Heart right ventricle (tissue), 16 donors: Measurements from ENCODE around the gene MBTPS1. TPM values are rescaled to one million over a fixed set of nuclear protein-coding genes. Genes with fewer than 3 reads are reported as not detected.
A peak's percentile ranks its signal among the peaks of the same experiment; 100 is the strongest.

Experiments used
- ATAC-seq, 8 donors: fragments of 200-7000 bp; cut with Tn5 transposase; one replicate each; pipeline ENCODE4 v1.9.1; 2020; ENCODE audit warnings: mild to moderate bottlenecking in 8 of 8, moderate library complexity in 8 of 8, moderate number of reproducible peaks in 1 of 8
- DNase-seq, 2 donors: peaks; one replicate each; pipeline ENCODE4 v3.0.0-alpha.2; 2020
- H3K27ac ChIP-seq, 10 donors: fragments of 200-600 bp; sonication (generic) in 2 of 10; one replicate each; pipeline versions ENCODE4 v1.5.0 to v1.8.0; 2020 to 2022; ENCODE audit warnings: mild to moderate bottlenecking in 3 of 10
- H3K27me3 ChIP-seq, 7 donors: fragments of 200-600 bp; one replicate each; pipeline ENCODE4 v1.8.0; 2021 to 2022; ENCODE audit warnings: mild to moderate bottlenecking in 2 of 7
- H3K36me3 ChIP-seq, 9 donors: fragments of 200-600 bp; sonication (generic) in 1 of 9; one replicate each; pipeline versions ENCODE4 v1.5.0 to v1.8.0; 2020 to 2022; ENCODE audit warnings: mild to moderate bottlenecking in 2 of 9
- H3K4me1 ChIP-seq, 9 donors: fragments of 200-600 bp; sonication (generic) in 1 of 9; one replicate each; pipeline versions ENCODE4 v1.5.0 to v1.8.0; 2020 to 2022; ENCODE audit warnings: mild to moderate bottlenecking in 4 of 9
- H3K4me3 ChIP-seq, 10 donors: fragments of 200-600 bp; sonication (generic) in 2 of 10; one replicate each; pipeline versions ENCODE4 v1.5.0 to v1.8.0; 2020 to 2022; ENCODE audit warnings: mild to moderate bottlenecking in 7 of 10, moderate library complexity in 2 of 10
- H3K9me3 ChIP-seq, 11 donors: fragments of 200-600 bp in 10 of 11; sonication (generic) in 2 of 11; one replicate each; pipeline versions ENCODE4 v1.5.0 to v1.8.0; 2013 to 2022; ENCODE audit warnings: mild to moderate bottlenecking in 2 of 11, control low read depth in 1 of 11, moderate library complexity in 1 of 11
- CTCF ChIP-seq, 9 donors: fragments of 200-600 bp; sonication (generic) in 2 of 9; IDR thresholded peaks; one replicate each; pipeline versions ENCODE4 v1.5.0 to v1.8.0; 2021 to 2022; ENCODE audit warnings: antibody characterized with exemption in 9 of 9, mild to moderate bottlenecking in 5 of 9, moderate library complexity in 1 of 9
- WGBS, 2 donors: extraction: QIAGEN DNeasy Blood & Tissue Kit; methylation state at CpG; one replicate each; pipeline ENCODE4 v1.1.7; 2013; ENCODE audit warnings: inconsistent platforms in 1 of 2; 5-methylcytosine and 5-hydroxymethylcytosine counted together
- intact Hi-C, 10 donors: fragments of 100-400 bp; cut with DNase I; formaldehyde crosslinking; loops; one replicate each; pipeline versions ENCODE4 v1.11.1 to v1.14.2; 2022
- long read RNA-seq, 3 donors: library from polyadenylated mRNA; unstranded; transcript quantifications; one replicate each; pipeline ENCODE4 v2.0.0, GENCODE V29; 2020 to 2021
- polyA plus RNA-seq, 2 donors: library from polyadenylated mRNA; stranded (reverse); fragments of 200-250 nt; gene quantifications; one replicate each; pipeline ENCODE4 v1.2.3, GENCODE V29; 2013
- total RNA-seq, 10 donors: library from RNA; stranded (reverse); fragmentation: NEBNext Ultra II Directional in 3 of 10; extraction: Animal tissue kit (Norgen Biotek cat#: 25700) in 3 of 10; gene quantifications; one replicate each; pipeline versions ENCODE4 v1.2.1 to v1.2.4, GENCODE V29; 2021 to 2023
- donor health status: Arrhythmogenic right ventricular cardiomyopathy.
- donor health status: ischemic (EF 13 %, LVEDD 7.1; RV severe dilation, severe dysfunction).
- donor health status: healthy with polysubstance abuse.
- donor health status: DM: no; HTN: yes; CAD: no.
- donor health status: DM: no; HTN: no; CAD: no.
- donor health status: ischemic (EF 25% LVEDD 6.9; RV normal size, moderate dysfunction).
- donor health status: ischemic (EF 25% LVEDD 5.7; RV mildly dilated, moderate dysfunction).
- donor health status: healthy.
- donor health status: DM: yes; HTN: yes; CAD: no.
- donor health status: Ischemic cardiomyopathy.
- donor health status: ischemic (EF 35%, LVEDD 5.7; RV mildly dilated, moderate dysfunction).
- donor health status: nonischemic (EF 11% LVEDD 7.7; RV severe dilation, severe dysfunction).
- donor health status: DM: yes; HTN: yes; CAD: no.
- donor health status: PGD.
- donor health status: ischemic (EF 29% LVEDD 5.4; RV normal size, mild dysfunction).
- donor health status: nonischemic (EF 23%, LVEDD 6.1; RV moderate dilation, normal function).

Gene MBTPS1
- total RNA-seq (100 to 1,000 TPM in 1 of 10 donors, 10 to 100 TPM in 9; 55.9 to 122 (median 73.5) TPM), polyA plus RNA-seq (10 to 100 TPM; 41.4 to 45.1 TPM)
- long read RNA-seq, donor 1, full-length matches to known transcripts, result 50 of 128 reads
- long read RNA-seq, donor 1, partial matches to known transcripts, result 69 of 128 reads
- long read RNA-seq, donor 1, other reads (novel, unspliced or antisense), result 9 of 128 reads
- long read RNA-seq, donor 2, full-length matches to known transcripts, result 27 of 65 reads
- long read RNA-seq, donor 2, partial matches to known transcripts, result 33 of 65 reads
- long read RNA-seq, donor 2, other reads (novel, unspliced or antisense), result 5 of 65 reads
- long read RNA-seq, donor 3, full-length matches to known transcripts, result 88 of 226 reads
- long read RNA-seq, donor 3, partial matches to known transcripts, result 112 of 226 reads
- long read RNA-seq, donor 3, other reads (novel, unspliced or antisense), result 26 of 226 reads

DNA sequence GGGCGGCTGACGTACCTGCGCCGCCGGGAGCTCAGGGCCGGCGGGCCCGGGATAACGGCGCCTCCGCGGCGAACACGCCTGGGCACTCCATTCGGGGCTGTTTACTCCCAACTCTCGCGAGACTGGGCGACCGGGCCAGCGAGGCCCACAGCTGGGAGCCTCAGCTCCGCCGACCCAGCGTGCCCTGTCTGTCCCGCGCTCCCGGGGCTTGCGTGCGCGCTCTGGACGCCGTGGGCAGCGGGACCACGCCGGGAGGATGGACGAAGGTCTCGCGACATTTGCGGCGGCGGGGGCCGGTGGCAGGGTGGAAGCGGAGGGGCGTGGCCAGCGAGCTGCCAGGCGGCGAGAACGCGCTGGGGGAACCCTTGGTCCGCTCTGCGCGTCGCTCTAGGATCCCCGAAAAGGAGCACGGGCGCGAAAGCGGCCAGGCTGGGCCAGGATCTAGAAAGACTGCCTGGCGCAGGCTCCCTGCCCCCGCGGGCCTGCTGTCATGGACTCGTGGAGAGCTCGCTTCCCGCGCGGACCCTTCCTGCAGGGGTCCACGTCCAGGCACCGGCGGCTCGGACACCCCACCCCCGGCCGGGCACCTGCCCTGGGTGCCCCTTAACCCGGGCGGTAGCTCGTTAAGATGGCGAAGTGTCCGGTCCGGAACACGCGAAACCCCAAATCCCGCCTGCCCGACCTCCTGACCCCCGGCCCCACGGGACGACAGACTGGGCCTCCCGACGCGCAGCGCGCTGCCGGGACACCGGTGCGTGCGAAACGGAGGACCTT lies at the start of gene MBTPS1:
MBTPS1 (minus strand) TSS at position 223 of the 774 bp plus-strand sequence. CDS start 15,159 bp downstream, outside the sequence.
- Histone ChIP-seq H3K4me3 (peak within 1 kb of the TSS; percentile 73 to 98 (median 88)), H3K4me1 (peaks cover 2 to 42% (median 28%) of the 10 kb centered on the region in 9 donors), H3K27ac (peak within 1 kb of the TSS; percentile 76 to 98 (median 93)), H3K27me3 (no peaks in the 10 kb centered on the region), H3K36me3 (peaks cover 0 to 9% (median 0%) of the 10 kb centered on the region in 9 donors), H3K9me3 (no peaks in the 10 kb centered on the region)
- intact Hi-C loops, result loop anchor here in 4 of 10 donors (2.0 to 5.0 kb wide), 3 partner anchors 35 to 70 kb away; partner anchors contain the start of gene TAF1C (in 2 of the 4)
- TF ChIP-seq CTCF (IDR thresholded peaks at IDR 0.05), result peak in 2 of 9 donors; percentile 23 to 32
- peak; percentile 98 to 99 for DNase-seq
- peak; percentile 98 to 100 (median 99) for ATAC-seq
- 0% methylated on average over 77 to 94 of the region's 94 CpGs for WGBS, 2 donors

- Histone ChIP-seq H3K36me3 (no peaks in the 10 kb centered on the region), H3K27ac (no peak overlapping the region), H3K4me1 (no peaks in the 10 kb centered on the region), H3K9me3 (no peaks in the 10 kb centered on the region), H3K27me3 (peaks cover 0 to 42% (median 7%) of the 10 kb centered on the region in 7 donors), H3K4me3 (no peak overlapping the region)
- no peak for TF ChIP-seq CTCF (IDR thresholded peaks at IDR 0.05)
- intact Hi-C loops, result no loop called here
- DNase-seq (no peak), ATAC-seq (no peak)
- WGBS, 2 donors, result 85 to 86% methylated on average over 7 of the region's 7 CpGs
Measured at GRCh38 chr16:84165746-84166145, 49.0 kb upstream of the MBTPS1 start.

DNA sequence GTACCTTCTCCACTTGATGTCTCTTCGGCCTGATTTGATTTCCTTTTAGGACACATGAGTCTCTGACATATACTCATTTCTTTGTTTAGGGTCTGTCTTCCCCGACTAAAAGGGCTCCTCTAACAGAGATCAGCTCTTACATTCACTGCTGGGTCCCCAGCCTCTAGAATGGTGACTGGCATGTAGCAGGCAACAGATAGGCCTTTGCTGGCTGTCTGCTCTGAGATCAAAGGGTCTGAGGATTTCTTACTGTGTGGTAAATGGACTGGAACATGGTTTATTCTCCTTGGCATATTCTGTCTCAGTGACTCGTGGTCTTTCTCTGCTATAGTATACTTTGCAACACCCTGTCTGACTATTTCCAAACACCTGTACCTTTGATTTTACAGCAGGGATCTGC lies 45.1 kb upstream of the MBTPS1 start:
- Histone ChIP-seq H3K4me1 (no peaks in the 10 kb centered on the region), H3K27ac (no peak overlapping the region), H3K4me3 (no peak overlapping the region), H3K9me3 (no peaks in the 10 kb centered on the region), H3K27me3 (peaks cover 0 to 41% (median 7%) of the 10 kb centered on the region in 7 donors), H3K36me3 (no peaks in the 10 kb centered on the region)
- no peak for TF ChIP-seq CTCF (IDR thresholded peaks at IDR 0.05)
- intact Hi-C loops, result no loop called here
- WGBS, 2 donors, result 72 to 78% methylated on average over 3 of the region's 3 CpGs
- no peak for ATAC-seq
- DNase-seq, result no peak

GRCh38 chr16:84161037-84161436 lies 44.3 kb upstream of the MBTPS1 start:
- WGBS, 2 donors, result 81 to 87% methylated on average over 10 of the region's 10 CpGs
- H3K9me3 ChIP-seq, result no peaks in the 10 kb centered on the region

More at GRCh38 chr16:84161037-84161436, 44.3 kb upstream of the MBTPS1 start:
- H3K4me1 ChIP-seq, result no peaks in the 10 kb centered on the region
- DNase-seq (no peak), ATAC-seq (peak in 1 of 8 donors; percentile 38)
- TF ChIP-seq CTCF (IDR thresholded peaks at IDR 0.05), result no peak
- H3K36me3 ChIP-seq, result no peaks in the 10 kb centered on the region
- H3K27ac ChIP-seq, result no peak overlapping the region
- peaks cover 0 to 40% (median 7%) of the 10 kb centered on the region in 7 donors for H3K27me3 ChIP-seq
- no peak overlapping the region for H3K4me3 ChIP-seq
- intact Hi-C loops, result no loop called here
